CD4-positive, alpha-beta T cell (primary cell): ENCODE measurements around the gene ARHGAP18. TPM values are rescaled to one million over a fixed set of nuclear protein-coding genes. Genes with fewer than 3 reads are reported as not detected.

Source experiments
- ATAC-seq: fragments of 200-7000 bp; cut with Tn5 transposase; one replicate; pipeline ENCODE4 v1.10.0; 2022; ENCODE audit warnings: mild to moderate bottlenecking; ENCODE audit not compliant: poor library complexity
- CTCF ChIA-PET: fragments of 350-600 bp; sonication (Branson Sonifier 250); formaldehyde crosslinking; loops from one replicate; lab custom pipeline; 2021; ENCODE audit warnings: antibody characterized with exemption, inconsistent platforms; lab: Charles Lee
- POLR2A ChIA-PET: fragments of 350-600 bp; sonication (Branson Sonifier 250); formaldehyde crosslinking; loops from one replicate; lab custom pipeline; 2021; ENCODE audit warnings: antibody characterized with exemption, inconsistent platforms; lab: Charles Lee
- DNase-seq, 14 experiments: peaks; one replicate each; pipeline ENCODE4 v3.0.0-alpha.2; 2013 to 2020; ENCODE audit warnings: mixed read lengths in 2 of 14
- H3K27ac ChIP-seq, 2 donors: one replicate each; pipeline versions ENCODE4 v1.5.1 to v1.7.0; 2013; ENCODE audit warnings: low read length in 2 of 2, low read depth in 1 of 2, mild to moderate bottlenecking in 1 of 2
- H3K27me3 ChIP-seq, 2 experiments: 1 replicate in 1 of 2; 2 replicates in 1 of 2; pipeline versions ENCODE4 v1.6.1 to v1.7.0; 2013; ENCODE audit warnings: low read length in 2 of 2, control low read depth in 1 of 2, mild to moderate bottlenecking in 1 of 2, moderate library complexity in 1 of 2; ENCODE audit not compliant: insufficient read depth in 2 of 2, control insufficient read depth in 1 of 2
- H3K36me3 ChIP-seq: one replicate; pipeline ENCODE4 v1.6.1; 2013; ENCODE audit warnings: low read length, control low read depth; ENCODE audit not compliant: insufficient read depth
- H3K4me1 ChIP-seq: one replicate; pipeline ENCODE4 v1.6.1; 2013; ENCODE audit warnings: low read length, control low read depth; ENCODE audit not compliant: insufficient read depth
- H3K4me3 ChIP-seq: one replicate; pipeline ENCODE4 v1.5.1; 2013; ENCODE audit warnings: mild to moderate bottlenecking, low read length, moderate library complexity
- H3K9me3 ChIP-seq, 2 experiments: 1 replicate in 1 of 2; 2 replicates in 1 of 2; pipeline versions ENCODE4 v1.6.1 to v1.7.0; 2013; ENCODE audit warnings: low read length in 2 of 2, mild to moderate bottlenecking in 2 of 2, control low read depth in 1 of 2, moderate library complexity in 1 of 2; ENCODE audit not compliant: control insufficient read depth in 1 of 2, insufficient read depth in 1 of 2
- H3K27ac Mint-ChIP-seq: one replicate; pipeline ENCODE4 v1.8.0; 2020; ENCODE audit warnings: mixed read lengths
- H3K27me3 Mint-ChIP-seq: one replicate; pipeline ENCODE4 v1.8.0; 2021; ENCODE audit warnings: mixed read lengths
- H3K36me3 Mint-ChIP-seq: one replicate; pipeline ENCODE4 v1.8.0; 2021; ENCODE audit warnings: low read depth, mixed read lengths
- H3K4me1 Mint-ChIP-seq: one replicate; pipeline ENCODE4 v1.8.0; 2021; ENCODE audit warnings: low read depth, mixed read lengths
- H3K4me3 Mint-ChIP-seq: one replicate; pipeline ENCODE4 v1.8.0; 2020; ENCODE audit warnings: mild to moderate bottlenecking, mixed read lengths
- H3K9me3 Mint-ChIP-seq: one replicate; pipeline ENCODE4 v1.8.0; 2020; ENCODE audit warnings: mixed read lengths
- CTCF ChIP-seq: fragments of 200-600 bp; IDR thresholded peaks from one replicate; pipeline ENCODE4 v1.8.0; 2022; ENCODE audit warnings: antibody characterized with exemption, mild to moderate bottlenecking
- intact Hi-C, 2 experiments: fragments of 100-400 bp; cut with DNase I in 1 of 2; cut with micrococcal nuclease in 1 of 2; formaldehyde crosslinking; loops; one replicate each; pipeline versions ENCODE4 v1.15.1 to v1.9.0; 2023 to 2025; cut with DNase I, micrococcal nuclease
- total RNA-seq, 174 experiments: library from RNA in 2 of 174; stranded (reverse) in 2 of 174; gene quantifications; one replicate each; pipeline ENCODE4 v1.2.3 and lab custom pipeline; 2021 to 2026

The ARHGAP18 gene
- total RNA-seq, 2 experiments from 2014 or later = 0.71 to 1.3 TPM

GRCh38 chr6:129730477-129731165, 20.6 kb upstream of the ARHGAP18 start:
- peaks cover 14% of the 10 kb centered on the region for H3K4me1 Mint-ChIP-seq
- no peaks in the 10 kb centered on the region for H3K36me3 Mint-ChIP-seq
- Histone ChIP-seq H3K27me3 (no peaks in the 10 kb centered on the region), H3K36me3 (no peaks in the 10 kb centered on the region), H3K27ac (no peak overlapping the region), H3K9me3 (no peaks in the 10 kb centered on the region), H3K4me3 (no peak overlapping the region), H3K4me1 (no peaks in the 10 kb centered on the region)
- peak; percentile 60 for ATAC-seq
- no peaks in the 10 kb centered on the region for H3K27me3 Mint-ChIP-seq
- ChIA-PET CTCF (interaction anchor here (0.6 to 6.6 kb wide), 13 partner anchors 14 to 302 kb away, joined by 3 to 55 read pairs (median 3); partner anchors contain the start of gene ARHGAP18), POLR2A (interaction anchor here (0.9 to 2.1 kb wide), 4 partner anchors 19 to 291 kb away, joined by 3 to 12 read pairs (median 8); no protein-coding TSS in a partner anchor)
- H3K27ac Mint-ChIP-seq = no peak overlapping the region
- H3K4me3 Mint-ChIP-seq = no peak overlapping the region
- peak in 7 of 14 experiments; percentile 7 to 73 (median 54) for DNase-seq
- intact Hi-C loops = loop anchor here (1.0 to 5.0 kb wide), 6 partner anchors 19 to 292 kb away; no protein-coding TSS in a partner anchor
- TF ChIP-seq CTCF = peak; percentile 83
- H3K9me3 Mint-ChIP-seq = no peaks in the 10 kb centered on the region

- no peak overlapping the region for H3K4me3 Mint-ChIP-seq
- POLR2A ChIA-PET = interaction anchor here (0.7 kb wide), 1 partner anchor 17 kb away, joined by 3 read pairs; no protein-coding TSS in a partner anchor
Measured at GRCh38 chr6:129726650-129727049, 16.7 kb upstream of the ARHGAP18 start.

GRCh38 chr6:129725341-129725740, 15.4 kb upstream of the ARHGAP18 start:
- POLR2A ChIA-PET = interaction anchor here (1.9 kb wide), 1 partner anchor 15 kb away, joined by 7 read pairs; the partner anchor contains the start of gene ARHGAP18
- Histone ChIP-seq H3K36me3 (no peaks in the 10 kb centered on the region), H3K9me3 (no peaks in the 10 kb centered on the region), H3K27ac (no peak overlapping the region), H3K27me3 (no peaks in the 10 kb centered on the region), H3K4me1 (no peaks in the 10 kb centered on the region), H3K4me3 (no peak overlapping the region)
- Mint-ChIP-seq H3K9me3 (no peaks in the 10 kb centered on the region), H3K27me3 (no peaks in the 10 kb centered on the region), H3K4me3 (no peak overlapping the region), H3K27ac (no peak overlapping the region), H3K4me1 (peaks cover 2% of the 10 kb centered on the region), H3K36me3 (no peaks in the 10 kb centered on the region)
- no peak for ATAC-seq
- intact Hi-C loops = loop anchor here in 1 of 2 experiments (5.0 kb wide), 1 partner anchor 228 kb away; no protein-coding TSS in a partner anchor
- no peak for DNase-seq
- no peak for TF ChIP-seq CTCF
- CTCF ChIA-PET = interaction anchor here (0.8 kb wide), 1 partner anchor 24 kb away, joined by 3 read pairs; no protein-coding TSS in a partner anchor

More at GRCh38 chr6:129726650-129727049, 16.7 kb upstream of the ARHGAP18 start:
- Histone ChIP-seq H3K9me3 (no peaks in the 10 kb centered on the region), H3K36me3 (no peaks in the 10 kb centered on the region), H3K27ac (no peak overlapping the region), H3K4me3 (no peak overlapping the region), H3K4me1 (no peaks in the 10 kb centered on the region), H3K27me3 (no peaks in the 10 kb centered on the region)
- Mint-ChIP-seq H3K27ac (no peak overlapping the region), H3K9me3 (no peaks in the 10 kb centered on the region), H3K27me3 (no peaks in the 10 kb centered on the region), H3K36me3 (no peaks in the 10 kb centered on the region), H3K4me1 (peaks cover 9% of the 10 kb centered on the region)
- intact Hi-C loops = loop anchor here in 1 of 2 experiments (5.0 kb wide), 1 partner anchor 229 kb away; no protein-coding TSS in a partner anchor
- no peak for TF ChIP-seq CTCF
- no peak for DNase-seq
- CTCF ChIA-PET = interaction anchor here (1.3 to 6.6 kb wide), 2 partner anchors 55 to 128 kb away, joined by 3 to 55 read pairs; no protein-coding TSS in a partner anchor
- ATAC-seq = no peak
